ENCODE results near the gene KCNAB1.

The KCNAB1 gene

GRCh38 chr3:156285626-156286025 is 165.2 kb downstream of the KCNAB1 start:
- no peak for DNase-seq

GRCh38 chr3:156290924-156291271 is 170.5 kb downstream of the KCNAB1 start:
- no peak for DNase-seq

- DNase-seq, result no peak
Measured at GRCh38 chr3:156291272-156292123, 171.1 kb downstream of the KCNAB1 start.

DNA sequence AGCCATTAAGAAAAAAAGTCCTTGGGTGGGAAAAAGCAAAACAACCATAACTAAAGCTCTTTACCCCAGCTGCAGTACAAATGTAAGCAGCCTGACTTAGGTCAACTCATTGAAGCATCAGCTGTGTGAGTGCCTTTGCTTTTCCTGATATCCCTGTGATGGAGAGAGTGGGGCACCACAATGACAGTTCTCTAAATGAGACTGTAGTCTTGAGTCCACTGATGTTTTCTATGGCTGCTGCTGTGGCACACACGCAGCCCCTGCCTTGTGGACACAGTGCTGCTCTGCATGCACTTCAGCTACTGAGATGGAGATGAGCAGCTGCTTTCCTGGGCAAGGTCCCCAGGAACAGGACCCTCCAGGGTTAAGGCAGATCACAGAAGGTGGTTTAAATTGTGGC is 173.2 kb downstream of the KCNAB1 start:
- no peak for DNase-seq

DNA sequence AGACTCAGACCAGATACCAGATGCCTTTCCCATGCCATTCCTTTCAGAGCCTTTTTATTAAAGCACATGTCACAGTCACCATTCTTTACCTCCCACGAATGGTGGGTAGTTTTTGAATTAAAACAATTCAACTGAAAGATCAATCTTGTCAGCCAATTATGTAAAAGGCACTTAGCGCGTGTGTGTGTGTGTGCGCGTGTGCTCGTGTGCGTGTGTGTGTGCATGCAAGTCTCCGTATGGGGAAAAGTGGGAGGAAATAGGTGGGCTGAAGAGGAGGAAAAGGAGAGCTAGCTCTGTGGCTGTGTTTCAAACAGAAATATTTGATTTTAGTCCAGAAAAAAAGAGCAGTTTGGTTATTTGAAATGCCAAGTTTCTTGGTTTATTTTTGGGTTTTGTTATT is 177.2 kb downstream of the KCNAB1 start:
- no peak for DNase-seq

DNA sequence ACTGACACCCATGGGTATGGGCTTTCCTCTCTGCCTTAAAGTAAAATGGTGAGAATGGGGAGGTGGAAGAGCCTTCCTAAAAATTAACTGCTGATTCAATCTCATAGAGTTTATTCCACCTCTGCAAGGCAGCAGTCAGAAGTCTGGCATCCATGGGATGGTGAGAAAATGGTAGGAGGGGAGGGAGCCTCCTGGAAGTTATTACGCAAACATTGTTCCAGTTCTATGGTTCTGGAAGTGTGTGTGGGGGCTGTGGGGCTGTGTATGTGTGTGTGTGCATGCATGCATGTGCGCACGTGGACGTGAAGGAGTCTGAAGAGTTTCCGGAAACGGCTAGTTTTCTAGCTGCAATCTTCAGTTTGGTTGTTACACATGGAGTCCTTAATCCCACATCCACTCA is 177.6 kb downstream of the KCNAB1 start:
- DNase-seq, result no peak

GRCh38 chr3:156298938-156299337 is 178.6 kb downstream of the KCNAB1 start:
- no peak for DNase-seq

DNA sequence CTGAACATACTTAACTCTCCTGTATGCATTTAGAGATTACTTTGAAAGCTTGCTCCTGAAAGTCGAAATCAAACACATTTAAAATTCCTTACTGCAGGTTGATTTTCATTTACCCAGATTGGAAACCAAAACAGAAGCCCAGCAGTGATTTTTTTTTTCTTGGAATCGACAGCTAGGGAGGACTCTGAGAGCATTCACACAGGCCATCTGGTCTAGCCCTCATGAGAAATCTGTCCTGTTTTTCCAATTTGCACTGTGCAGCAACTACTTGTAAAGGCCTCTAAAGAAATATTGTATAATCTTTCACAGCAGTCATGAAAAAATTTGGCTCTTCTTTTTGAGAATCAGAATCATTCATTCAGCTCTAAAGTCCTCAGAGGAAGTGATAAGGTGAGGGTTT is 179.2 kb downstream of the KCNAB1 start:
- DNase-seq, result no peak

DNA sequence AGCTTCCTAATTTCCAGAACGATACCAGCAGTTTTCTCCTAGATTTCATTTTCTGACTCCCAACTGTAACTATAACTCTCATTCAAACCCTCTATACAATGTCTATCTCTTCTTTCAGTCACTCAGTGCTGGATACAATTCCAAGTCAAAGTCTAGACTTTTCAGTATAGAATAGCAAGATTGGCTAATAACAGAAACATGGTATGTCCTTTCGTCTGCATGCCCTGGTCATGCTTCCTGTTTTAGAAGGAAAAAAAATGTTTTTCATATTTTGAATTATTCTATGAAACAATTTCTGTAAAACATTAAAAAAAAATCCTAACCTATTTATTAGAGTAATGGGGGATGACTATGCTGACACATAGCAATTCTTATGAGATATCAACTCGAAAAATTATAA is 180.0 kb downstream of the KCNAB1 start:
- DNase-seq, result no peak

DNA sequence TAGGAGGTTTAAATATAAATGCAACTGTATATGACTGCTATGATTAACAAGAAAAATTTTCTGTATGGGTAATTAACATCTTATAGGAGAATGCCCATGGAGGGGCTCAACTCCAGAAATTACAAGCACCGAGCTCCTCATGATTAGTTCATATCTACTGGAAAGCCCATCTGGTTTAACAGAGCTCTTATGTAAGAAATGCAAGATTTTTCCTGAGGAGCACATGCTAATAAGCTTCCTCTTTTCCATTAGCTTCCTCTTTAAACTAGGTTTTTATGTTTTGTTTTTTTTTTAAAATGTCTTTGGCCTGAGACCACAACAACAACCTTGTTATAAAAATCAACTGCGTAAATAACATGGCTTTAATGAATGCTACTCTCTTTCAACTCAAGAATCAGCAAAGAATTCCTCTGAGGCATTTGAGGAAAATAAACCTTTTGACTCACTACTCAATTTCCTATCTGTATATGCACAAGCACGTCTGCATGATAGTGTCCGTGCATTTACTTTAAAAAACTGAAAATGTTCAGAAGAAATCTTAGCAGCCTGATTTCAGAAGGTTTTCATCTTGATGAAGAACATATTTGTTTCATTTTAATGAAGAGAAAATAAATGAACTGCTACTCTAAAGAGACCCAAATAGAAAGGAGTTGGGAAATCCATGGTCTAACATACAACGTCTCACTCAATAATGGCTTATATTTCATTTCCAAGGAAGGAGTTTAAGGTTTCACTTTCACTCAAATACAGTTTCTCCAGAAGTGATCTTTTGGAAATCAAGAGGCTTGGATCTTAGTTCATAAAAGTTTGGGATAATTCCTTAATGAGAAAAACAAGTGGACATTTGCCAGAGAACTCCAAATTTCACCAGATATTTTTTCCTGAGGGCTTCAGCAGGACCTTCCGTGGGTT is 180.8 kb downstream of the KCNAB1 start:
- DNase-seq, result no peak

DNA sequence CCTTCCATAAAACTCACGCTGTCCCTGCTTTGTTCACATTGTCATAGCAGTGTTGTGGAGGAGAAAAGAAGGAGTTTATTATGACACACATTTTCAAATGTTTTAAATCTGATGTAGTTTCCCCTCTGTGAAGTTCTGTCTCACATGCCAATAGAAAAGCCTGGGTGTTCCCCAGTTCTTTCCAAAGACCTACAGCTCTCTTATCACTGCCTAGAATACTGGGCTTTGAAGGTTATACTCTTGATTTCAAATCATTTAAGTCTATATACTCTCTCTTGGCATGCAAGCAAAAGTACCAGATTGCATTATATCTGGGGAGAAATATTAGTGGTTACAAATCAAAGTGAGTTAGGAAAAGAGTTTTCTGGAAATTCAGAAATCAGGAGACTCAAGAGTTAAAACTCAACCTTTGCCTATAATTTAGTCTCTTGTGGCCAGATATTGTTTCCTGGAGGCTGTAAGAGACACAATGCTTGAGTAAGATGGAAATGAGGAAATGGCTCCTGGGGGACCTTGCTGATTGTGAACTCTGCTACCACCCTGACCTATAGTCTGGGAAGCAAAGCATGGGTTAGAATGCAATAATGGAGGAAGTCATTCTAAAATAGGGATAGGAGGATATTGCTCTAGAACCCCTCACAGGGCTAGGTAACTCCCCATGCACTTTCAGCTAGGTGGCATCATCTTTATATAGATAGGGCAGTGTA is 182.8 kb downstream of the KCNAB1 start:
- DNase-seq, result no peak

DNA sequence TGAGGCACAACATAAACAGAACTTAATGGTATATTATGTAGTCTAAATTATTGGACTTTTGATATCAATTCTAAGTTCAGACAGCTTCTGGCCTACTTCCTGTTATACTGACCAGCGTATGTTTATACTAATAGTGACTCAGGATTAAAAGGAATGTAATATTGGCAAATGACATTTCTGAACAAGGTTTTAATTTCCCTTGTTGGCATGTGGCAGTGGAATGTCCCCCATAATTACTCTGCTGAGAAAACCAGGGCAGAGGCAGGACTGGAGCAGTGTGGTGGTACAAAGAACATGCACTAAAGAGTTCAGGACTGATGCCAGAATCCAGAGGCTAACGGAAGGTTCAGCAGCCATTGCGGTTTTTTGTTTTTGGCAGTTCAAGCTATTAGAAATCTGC is 184.0 kb downstream of the KCNAB1 start:
- DNase-seq, result no peak

- DNase-seq, result no peak
Measured at GRCh38 chr3:156305672-156306071, 185.3 kb downstream of the KCNAB1 start.

- no peak for DNase-seq
Measured at GRCh38 chr3:156307704-156308103, 187.3 kb downstream of the KCNAB1 start.

GRCh38 chr3:156311431-156311830 is 191.1 kb downstream of the KCNAB1 start:
- no peak for DNase-seq

- DNase-seq, result no peak
Measured at GRCh38 chr3:156311930-156312329, 191.6 kb downstream of the KCNAB1 start.

DNA sequence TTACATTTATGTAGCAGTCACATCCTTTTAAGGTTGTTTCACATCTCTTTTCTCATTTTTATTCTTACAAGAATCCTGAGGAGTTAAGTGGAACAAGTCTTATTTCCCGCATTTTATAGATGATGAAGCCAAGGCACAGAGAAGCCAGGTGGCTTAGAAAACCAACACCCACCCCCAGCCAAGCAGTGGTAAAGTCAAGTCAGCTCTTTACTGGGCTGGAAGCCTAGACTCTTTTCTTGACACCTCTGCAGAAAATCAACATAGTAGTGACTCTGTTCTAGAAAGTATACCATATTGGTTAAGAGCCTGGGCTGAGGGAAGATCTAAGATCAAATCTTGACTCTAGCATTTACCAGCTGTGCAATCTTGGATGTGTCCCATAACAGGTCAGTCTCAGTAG is 195.7 kb downstream of the KCNAB1 start:
- no peak for DNase-seq

- DNase-seq, result no peak
Measured at GRCh38 chr3:156317462-156318074, 197.2 kb downstream of the KCNAB1 start.

DNA sequence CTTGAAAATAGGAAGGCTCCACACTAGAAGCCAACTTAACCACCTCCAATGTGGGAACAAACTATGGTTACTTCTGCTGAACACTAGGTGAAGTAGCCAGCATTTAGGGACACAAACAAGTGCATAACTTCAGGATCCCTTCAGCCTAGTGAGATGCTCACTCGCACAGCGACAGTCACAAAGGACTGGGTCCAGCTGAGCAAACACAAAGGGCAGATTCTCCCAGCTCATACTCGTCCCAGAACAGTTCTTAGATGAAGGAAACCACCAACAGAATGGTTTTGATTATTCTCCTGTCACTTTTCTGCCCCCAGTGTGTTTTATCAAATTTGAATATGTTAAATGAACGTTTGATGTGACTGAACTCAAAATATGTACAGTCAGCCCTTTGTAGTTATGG is 201.6 kb downstream of the KCNAB1 start:
- no peak for DNase-seq

GRCh38 chr3:156323466-156323865 is 203.1 kb downstream of the KCNAB1 start:
- no peak for DNase-seq

GRCh38 chr3:156330415-156330814 is 210.0 kb downstream of the KCNAB1 start:
- no peak for DNase-seq

DNA sequence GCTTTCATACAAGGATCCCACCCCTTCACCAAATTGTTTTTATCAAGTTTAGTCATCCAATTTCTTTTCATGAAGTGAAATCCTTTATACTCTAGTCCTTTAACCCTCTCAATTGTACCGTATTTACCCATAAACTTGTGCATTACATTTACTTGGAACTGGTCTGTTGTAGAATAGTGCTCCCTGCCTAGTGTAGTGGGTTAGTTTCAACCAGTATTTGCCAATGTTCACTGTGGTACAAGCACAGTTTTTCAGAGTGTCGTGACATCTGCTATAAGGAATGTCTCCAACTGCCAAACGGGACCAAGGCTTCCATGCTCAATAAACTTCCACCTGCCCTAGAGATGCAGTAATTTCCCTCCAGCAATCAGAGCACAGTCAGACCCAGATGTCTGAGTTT is 211.9 kb downstream of the KCNAB1 start:
- no peak for DNase-seq

Data from hematopoietic multipotent progenitor cell treated with erythropoietin and hydrocortisone succinate and interleukin-3 and kit ligand, for 8 days (in vitro differentiated cells).